ENCODE measurements around the gene MYH9.
"Not testable (repeated sequence)": the region's sequence is repeated elsewhere in the genome, so short reads cannot be mapped to it uniquely, and the experiment has no call there.

Gene MYH9

GRCh38 chr22:36387959-36388726 is at the start of gene MYH9:
Gene MYH9, minus strand, starts transcription at chr22:36387967. Its CDS starts 38,731 bp downstream, at chr22:36349236.
- peak; percentile 99 to 100 for DNase-seq

GRCh38 chr22:36435516-36436415 is 48.0 kb upstream of the MYH9 start:
- no peak for DNase-seq

GRCh38 chr22:36433318-36434231 is 45.8 kb upstream of the MYH9 start:
- DNase-seq: no peak

- DNase-seq: no peak
Measured at GRCh38 chr22:36432592-36433317, 45.0 kb upstream of the MYH9 start.

- DNase-seq: no peak
Measured at GRCh38 chr22:36431977-36432376, 44.2 kb upstream of the MYH9 start.

GRCh38 chr22:36430863-36431262 is 43.1 kb upstream of the MYH9 start:
- no peak for DNase-seq

GRCh38 chr22:36427952-36428351 is 40.2 kb upstream of the MYH9 start:
- not testable (repeated sequence) for DNase-seq

GRCh38 chr22:36425977-36426523 is 38.3 kb upstream of the MYH9 start:
- peak; percentile 62 for DNase-seq

GRCh38 chr22:36424901-36425579 is 37.3 kb upstream of the MYH9 start:
- no peak for DNase-seq

GRCh38 chr22:36424466-36424865 is 36.7 kb upstream of the MYH9 start:
- DNase-seq: not testable (repeated sequence)

GRCh38 chr22:36423461-36424404 is 36.0 kb upstream of the MYH9 start:
- DNase-seq: peak; percentile 48 to 69

- no peak for DNase-seq
Measured at GRCh38 chr22:36422287-36423014, 34.7 kb upstream of the MYH9 start.

GRCh38 chr22:36419912-36420882 is 32.4 kb upstream of the MYH9 start:
- no peak for DNase-seq

GRCh38 chr22:36419177-36419911 is 31.6 kb upstream of the MYH9 start:
- peak; percentile 75 to 86 for DNase-seq

- DNase-seq: no peak
Measured at GRCh38 chr22:36417281-36417686, 29.5 kb upstream of the MYH9 start.

GRCh38 chr22:36415415-36416168 is 27.8 kb upstream of the MYH9 start:
- no peak for DNase-seq

All from inflammatory macrophage treated with lipopolysaccharide for 1 hour (primary cell).